ENCODE results near the gene ROR1.
A peak's percentile ranks its signal among the peaks of the same experiment; 100 is the strongest.

ROR1 gene

GRCh38 chr1:64133036-64133435, 359.2 kb downstream of the ROR1 start:
- H3K4me3 ChIP-seq = no peak overlapping the region
- no peak overlapping the region for H3K27ac ChIP-seq

GRCh38 chr1:64135462-64136223, 361.8 kb downstream of the ROR1 start:
- no peak overlapping the region for H3K27ac ChIP-seq
- no peak overlapping the region for H3K4me3 ChIP-seq

GRCh38 chr1:64136296-64136695, 362.5 kb downstream of the ROR1 start:
- Histone ChIP-seq H3K4me3 (no peak overlapping the region), H3K27ac (no peak overlapping the region)

GRCh38 chr1:64136752-64137411, 363.1 kb downstream of the ROR1 start:
- no peak overlapping the region for H3K4me3 ChIP-seq
- H3K27ac ChIP-seq = peak overlapping the region in 1 of 21 experiments; percentile 29

- Histone ChIP-seq H3K4me3 (no peak overlapping the region), H3K27ac (no peak overlapping the region)
These were observed 363.6 kb downstream of the ROR1 start for GRCh38 chr1:64137412-64137803.

- H3K27ac ChIP-seq = no peak overlapping the region
- H3K4me3 ChIP-seq = no peak overlapping the region
These were observed 366.1 kb downstream of the ROR1 start for GRCh38 chr1:64139877-64140276.

GRCh38 chr1:64140596-64140995, 366.8 kb downstream of the ROR1 start:
- H3K27ac ChIP-seq = no peak overlapping the region
- no peak overlapping the region for H3K4me3 ChIP-seq

- H3K4me3 ChIP-seq = no peak overlapping the region
- H3K27ac ChIP-seq = no peak overlapping the region
These were observed 373.4 kb downstream of the ROR1 start for GRCh38 chr1:64147045-64147724.

- H3K4me3 ChIP-seq = no peak overlapping the region
- no peak overlapping the region for H3K27ac ChIP-seq
These were observed 373.9 kb downstream of the ROR1 start for GRCh38 chr1:64147759-64148158.

- H3K4me3 ChIP-seq = no peak overlapping the region
- H3K27ac ChIP-seq = no peak overlapping the region
These were observed 376.4 kb downstream of the ROR1 start for GRCh38 chr1:64150266-64150665.

GRCh38 chr1:64150729-64151230, 377.0 kb downstream of the ROR1 start:
- Histone ChIP-seq H3K27ac (no peak overlapping the region), H3K4me3 (no peak overlapping the region)

GRCh38 chr1:64155278-64155677, 381.5 kb downstream of the ROR1 start:
- no peak overlapping the region for H3K27ac ChIP-seq
- H3K4me3 ChIP-seq = no peak overlapping the region

GRCh38 chr1:64161357-64161941, 387.6 kb downstream of the ROR1 start:
- H3K27ac ChIP-seq = no peak overlapping the region
- no peak overlapping the region for H3K4me3 ChIP-seq

- Histone ChIP-seq H3K27ac (peak overlapping the region in 1 of 21 experiments; percentile 40), H3K4me3 (no peak overlapping the region)
These were observed 388.3 kb downstream of the ROR1 start for GRCh38 chr1:64162151-64162550.

GRCh38 chr1:64162804-64163203, 389.0 kb downstream of the ROR1 start:
- H3K27ac ChIP-seq = no peak overlapping the region
- no peak overlapping the region for H3K4me3 ChIP-seq

GRCh38 chr1:64163431-64163830, 389.6 kb downstream of the ROR1 start:
- Histone ChIP-seq H3K4me3 (no peak overlapping the region), H3K27ac (peak overlapping the region in 3 of 21 experiments; percentile 8 to 58 (median 9))

- Histone ChIP-seq H3K4me3 (no peak overlapping the region), H3K27ac (peak overlapping the region in 3 of 21 experiments; percentile 9 to 58 (median 33))
These were observed 390.2 kb downstream of the ROR1 start for GRCh38 chr1:64163970-64164369.

GRCh38 chr1:64166629-64167028, 392.8 kb downstream of the ROR1 start:
- Histone ChIP-seq H3K4me3 (no peak overlapping the region), H3K27ac (peak overlapping the region in 1 of 21 experiments; percentile 44)

- peak overlapping the region in 1 of 21 experiments; percentile 8 for H3K27ac ChIP-seq
- no peak overlapping the region for H3K4me3 ChIP-seq
These were observed 393.4 kb downstream of the ROR1 start for GRCh38 chr1:64167176-64167575.

- Histone ChIP-seq H3K27ac (peak overlapping the region in 1 of 21 experiments; percentile 27), H3K4me3 (no peak overlapping the region)
These were observed 397.4 kb downstream of the ROR1 start for GRCh38 chr1:64171246-64171645.

Measured in skin epidermis (tissue), 12 donors.